ENCODE measurements around the gene TNFRSF14. TPM values are rescaled to one million over a fixed set of nuclear protein-coding genes. Genes with fewer than 3 reads are reported as not detected.
A peak's percentile ranks its signal among the peaks of the same experiment; 100 is the strongest.

The TNFRSF14 gene
- total and polyA plus RNA-seq, 2 of the 13 experiments (the other 11 are each of a cell fraction or from before 2014, with no cell fraction given): 11.9 to 49.9 TPM

- TF ChIP-seq EZH2 (conservative IDR thresholded peaks at IDR 0.05; ENCODE audit: low read depth, low read length): no peak
- TF ChIP-seq ZNF20 (CRISPR knock-in tag; IDR thresholded peaks at IDR 0.05): no peak
- no peak for TF ChIP-seq HMG20A (CRISPR knock-in tag; IDR thresholded peaks at IDR 0.05; ENCODE audit: borderline replicate concordance)
- no peak for TF ChIP-seq GRHL1 (CRISPR knock-in tag; conservative IDR thresholded peaks at IDR 0.05)
- no peak for TF ChIP-seq ZNF335 (CRISPR knock-in tag; IDR thresholded peaks at IDR 0.05)
- no peak for TF ChIP-seq IKZF4 (CRISPR knock-in tag; IDR thresholded peaks at IDR 0.05; ENCODE audit: borderline replicate concordance, low read depth, not compliant biosample characterization)
- TF ChIP-seq, protein P1, sequence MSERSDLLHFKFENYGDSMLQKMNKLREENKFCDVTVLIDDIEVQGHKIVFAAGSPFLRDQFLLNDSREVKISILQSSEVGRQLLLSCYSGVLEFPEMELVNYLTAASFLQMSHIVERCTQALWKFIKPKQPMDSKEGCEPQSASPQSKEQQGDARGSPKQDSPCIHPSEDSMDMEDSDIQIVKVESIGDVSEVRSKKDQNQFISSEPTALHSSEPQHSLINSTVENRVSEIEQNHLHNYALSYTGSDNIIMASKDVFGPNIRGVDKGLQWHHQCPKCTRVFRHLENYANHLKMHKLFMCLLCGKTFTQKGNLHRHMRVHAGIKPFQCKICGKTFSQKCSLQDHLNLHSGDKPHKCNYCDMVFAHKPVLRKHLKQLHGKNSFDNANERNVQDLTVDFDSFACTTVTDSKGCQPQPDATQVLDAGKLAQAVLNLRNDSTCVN (CRISPR knock-in tag; IDR thresholded peaks at IDR 0.05; ENCODE audit: borderline replicate concordance): no peak
- no peak for TF ChIP-seq HNRNPH1 (optimal IDR thresholded peaks at IDR 0.05; ENCODE audit: low read depth, low read length)
- no peak for TF ChIP-seq CBX2 (IDR thresholded peaks at IDR 0.05; ENCODE audit: low read depth, low read length)
- TF ChIP-seq CBX2 (CRISPR knock-in tag; IDR thresholded peaks at IDR 0.05; ENCODE audit: low read depth): no peak
- TF ChIP-seq SIN3A (IDR thresholded peaks at IDR 0.05; ENCODE audit: borderline replicate concordance, low read depth, low read length): peak; percentile 50; the same call in 1 of the 2 replicates
- no peak for TF ChIP-seq ZNF660 (CRISPR knock-in tag; IDR thresholded peaks at IDR 0.05; ENCODE audit: borderline replicate concordance, low read depth)
- TF ChIP-seq HBP1 (CRISPR knock-in tag; IDR thresholded peaks at IDR 0.05; ENCODE audit: low read depth): no peak
- no peak for TF ChIP-seq BRD4 (CRISPR knock-in tag; IDR thresholded peaks at IDR 0.05)
- TF ChIP-seq ZNF839 (CRISPR knock-in tag; IDR thresholded peaks at IDR 0.05; ENCODE audit: borderline replicate concordance): no peak
- no peak for TF ChIP-seq PAX8 (CRISPR knock-in tag; IDR thresholded peaks at IDR 0.05; ENCODE audit: borderline replicate concordance)
- TF ChIP-seq ZNF143 (CRISPR knock-in tag; IDR thresholded peaks at IDR 0.05): no peak
- TF ChIP-seq ZFYVE20 (CRISPR knock-in tag; IDR thresholded peaks at IDR 0.05; ENCODE audit: borderline replicate concordance, low read depth): no peak
- no peak for TF ChIP-seq SOX13 (IDR thresholded peaks at IDR 0.05)
- no peak for TF ChIP-seq SOX13 (CRISPR knock-in tag; conservative IDR thresholded peaks at IDR 0.05 in 1 of 2, IDR thresholded peaks at IDR 0.05 in 1 of 2)
- no peak for TF ChIP-seq GLMP (CRISPR knock-in tag; IDR thresholded peaks at IDR 0.05; ENCODE audit: borderline replicate concordance)
- no peak for TF ChIP-seq MTF1 (CRISPR knock-in tag; IDR thresholded peaks at IDR 0.05)
- TF ChIP-seq SMAD3 (CRISPR knock-in tag; IDR thresholded peaks at IDR 0.05): no peak
- no peak for TF ChIP-seq KMT2B (CRISPR knock-in tag; IDR thresholded peaks at IDR 0.05)
- no peak for TF ChIP-seq ZNF878 (CRISPR knock-in tag; IDR thresholded peaks at IDR 0.05)
- TF ChIP-seq ZNF772 (CRISPR knock-in tag; IDR thresholded peaks at IDR 0.05): no peak
These were observed 10.2 kb upstream of the TNFRSF14 start (continued) for GRCh38 chr1:2545754-2546514.

Data from HepG2 (cell line).